Loucy (cell line): Measurements from ENCODE around the gene MROH9.

Experiments
- CTCF ChIP-seq: fragments of 200-600 bp; sonication (generic); conservative IDR thresholded peaks from 2 replicates; pipeline ENCODE4 v1.5.1; 2014; ENCODE audit warnings: mild to moderate bottlenecking, antibody characterized with exemption, low read length
- EZH2phosphoT487 ChIP-seq: fragments of 200-600 bp; IDR thresholded peaks from 2 replicates; pipeline ENCODE4 v1.6.1; 2018; ENCODE audit warnings: antibody characterized with exemption, mild to moderate bottlenecking, moderate library complexity, borderline replicate concordance

GRCh38 chr1:171081763-171082201 is 146.4 kb downstream of the MROH9 start:
- no peak for TF ChIP-seq CTCF
- no peak for TF ChIP-seq EZH2phosphoT487
